HG02571 (cell line): Measurements from ENCODE around the gene SPDYC.
A peak's percentile ranks its signal among the peaks of the same experiment; 100 is the strongest.
"Not testable (repeated sequence)": the region's sequence is repeated elsewhere in the genome, so short reads cannot be mapped to it uniquely, and the experiment has no call there.

ENCODE experiments used
- ATAC-seq: cut with Tn5 transposase; IDR thresholded peaks from one replicate; pipeline ENCODE4 v1.9.1; 2021; ENCODE audit warnings: mild to moderate bottlenecking, moderate library complexity; ENCODE audit not compliant: unreplicated experiment

SPDYC gene

GRCh38 chr11:65167656-65168055 is 2.4 kb upstream of the SPDYC start:
- no peak for ATAC-seq

- no peak for ATAC-seq
Measured at GRCh38 chr11:65169164-65169641, 830 bp upstream of the SPDYC start.

GRCh38 chr11:65172600-65172999 is 2.6 kb downstream of the SPDYC start:
- no peak for ATAC-seq

GRCh38 chr11:65174571-65175010 is 4.6 kb downstream of the SPDYC start:
- not testable (repeated sequence) for ATAC-seq

- ATAC-seq: peak; percentile 41
Measured at GRCh38 chr11:65180877-65181568, 11.0 kb downstream of the SPDYC start.

- peak; percentile 48 for ATAC-seq
Measured at GRCh38 chr11:65181569-65182257, 11.7 kb downstream of the SPDYC start, which contains the start of gene CAPN1. Gene CAPN1 (plus strand): TSS chr11:65181928. CDS start chr11:65182702, 774 bp downstream.

- no peak for ATAC-seq
Measured at GRCh38 chr11:65182258-65183170, 12.5 kb downstream of the SPDYC start.

- ATAC-seq: no peak
Measured at GRCh38 chr11:65183201-65183891, 13.3 kb downstream of the SPDYC start.

GRCh38 chr11:65184146-65184545 is 14.1 kb downstream of the SPDYC start:
- ATAC-seq: no peak

GRCh38 chr11:65185171-65185570 is 15.1 kb downstream of the SPDYC start:
- ATAC-seq: no peak

- ATAC-seq: no peak
Measured at GRCh38 chr11:65185869-65186341, 15.9 kb downstream of the SPDYC start.

GRCh38 chr11:65186701-65187100 is 16.7 kb downstream of the SPDYC start:
- no peak for ATAC-seq

GRCh38 chr11:65187146-65187675 is 17.2 kb downstream of the SPDYC start:
- ATAC-seq: no peak

- ATAC-seq: no peak
Measured at GRCh38 chr11:65187971-65188461, 18.0 kb downstream of the SPDYC start.

GRCh38 chr11:65188486-65188885 is 18.5 kb downstream of the SPDYC start:
- no peak for ATAC-seq

GRCh38 chr11:65189191-65189590 is 19.2 kb downstream of the SPDYC start:
- ATAC-seq: no peak

- ATAC-seq: no peak
Measured at GRCh38 chr11:65194564-65194963, 24.5 kb downstream of the SPDYC start.

GRCh38 chr11:65204143-65204542 is 34.1 kb downstream of the SPDYC start:
- no peak for ATAC-seq

- no peak for ATAC-seq
Measured at GRCh38 chr11:65204646-65205601, 34.9 kb downstream of the SPDYC start.
